HepG2 (cell line): ENCODE results near the gene PCGF2. TPM values are rescaled to one million over a fixed set of nuclear protein-coding genes. Genes with fewer than 3 reads are reported as not detected.
A peak's percentile ranks its signal among the peaks of the same experiment; 100 is the strongest.

Experiments
- NFE2L2 ChIP-seq: fragments of 150-350 bp; IDR thresholded peaks from 2 replicates; pipeline ENCODE4 v1.6.1; 2014; ENCODE audit warnings: low read length
- PRDM10 ChIP-seq: sonication (generic); formaldehyde crosslinking; IDR thresholded peaks from 2 replicates; pipeline ENCODE4 v1.4.0; 2020; ENCODE audit warnings: low read depth, missing genetic modification reagents
- SALL1 ChIP-seq: sonication (generic); formaldehyde crosslinking; IDR thresholded peaks from 2 replicates; pipeline ENCODE4 v1.8.0; 2022; ENCODE audit warnings: mild to moderate bottlenecking, missing genetic modification reagents
- SKI ChIP-seq: fragments of 450-650 bp; IDR thresholded peaks from one replicate; pipeline ENCODE4 v1.6.1; 2018; ENCODE audit warnings: mild to moderate bottlenecking; ENCODE audit not compliant: partially characterized antibody
- SMAD3 ChIP-seq: sonication (generic); formaldehyde crosslinking; IDR thresholded peaks from 2 replicates; pipeline ENCODE4 v1.4.0; 2020; ENCODE audit warnings: missing genetic modification reagents
- TAF1 ChIP-seq: sonication (generic); formaldehyde crosslinking; IDR thresholded peaks from 2 replicates; pipeline ENCODE4 v1.4.0; 2020; ENCODE audit warnings: missing genetic modification reagents
- UBTF ChIP-seq: sonication (generic); formaldehyde crosslinking; IDR thresholded peaks from 2 replicates; pipeline ENCODE4 v1.4.0; 2020; ENCODE audit warnings: mild to moderate bottlenecking, missing genetic modification reagents
- ZBTB34 ChIP-seq: sonication (generic); formaldehyde crosslinking; IDR thresholded peaks from 2 replicates; pipeline ENCODE4 v1.8.0; 2022; ENCODE audit warnings: mild to moderate bottlenecking, missing genetic modification reagents
- ZFAT ChIP-seq: sonication (generic); formaldehyde crosslinking; conservative IDR thresholded peaks from 2 replicates; pipeline ENCODE4 v1.8.1; 2023; ENCODE audit warnings: missing genetic modification reagents, inconsistent platforms
- ZKSCAN1 ChIP-seq: fragments of 150-350 bp; IDR thresholded peaks from 2 replicates; pipeline ENCODE4 v1.6.1; 2014; ENCODE audit warnings: low read length
- ZNF20 ChIP-seq: sonication (generic); formaldehyde crosslinking; IDR thresholded peaks from 2 replicates; pipeline ENCODE4 v1.4.0; 2020; ENCODE audit warnings: mild to moderate bottlenecking, moderate library complexity, missing genetic modification reagents
- ZNF331 ChIP-seq: sonication (generic); formaldehyde crosslinking; IDR thresholded peaks from 2 replicates; pipeline ENCODE4 v1.4.0; 2020; ENCODE audit warnings: missing genetic modification reagents
- ZNF781 ChIP-seq: sonication (generic); formaldehyde crosslinking; IDR thresholded peaks from 2 replicates; pipeline ENCODE4 v1.5.1; 2020; ENCODE audit warnings: borderline replicate concordance, mild to moderate bottlenecking, missing genetic modification reagents; ENCODE audit errors: not compliant biosample characterization
- ZSCAN20 ChIP-seq: sonication (generic); formaldehyde crosslinking; IDR thresholded peaks from 2 replicates; pipeline ENCODE4 v1.4.0; 2020; ENCODE audit warnings: missing genetic modification reagents, mild to moderate bottlenecking, borderline replicate concordance
- ZSCAN30 ChIP-seq: sonication (generic); formaldehyde crosslinking; IDR thresholded peaks from 2 replicates; pipeline ENCODE4 v1.5.0; 2020; ENCODE audit warnings: mild to moderate bottlenecking, missing genetic modification reagents
- polyA plus RNA-seq, 8 experiments: library from polyadenylated mRNA; depleted of rRNA in 3 of 8; stranded (reverse) in 7 of 8; unstranded in 1 of 8; fragments of >200 nt; fragmentation: Illumina TruSeq in 4 of 8; extraction: Trizol in 4 of 8; gene quantifications; 2 replicates each; pipeline versions ENCODE4 v1.2.1 to v1.2.3, GENCODE V29; 2011 to 2016; ENCODE audit warnings: low read depth in 4 of 8, missing spikeins in 1 of 8, mixed read lengths in 1 of 8; ENCODE audit not compliant: insufficient read depth in 1 of 8
- total RNA-seq, 5 experiments: library from RNA; depleted of rRNA; stranded (reverse); fragments of >200 nt; fragmentation: Illumina TruSeq; extraction: Trizol; gene quantifications; 2 replicates each; pipeline ENCODE4 v1.2.3, GENCODE V29; 2016; ENCODE audit warnings: low read depth in 1 of 5
- TF ChIP-seq, protein P1 (sequence below): IDR thresholded peaks from 2 replicates; pipeline ENCODE4 v1.6.1; 2012; ENCODE audit warnings: inconsistent platforms
- TF ChIP-seq, protein P2 (sequence below): IDR thresholded peaks from 2 replicates; pipeline ENCODE4 v1.6.1; 2012; ENCODE audit warnings: low read depth, low read length, improper control_type of control experiment
- TF ChIP-seq, protein P3 (sequence below): sonication (generic); formaldehyde crosslinking; IDR thresholded peaks from 2 replicates; pipeline ENCODE4 v1.8.0; 2022; ENCODE audit warnings: low read depth, missing genetic modification reagents

The PCGF2 gene
- total and polyA plus RNA-seq, 2 of the 13 experiments (the other 11 are each of a cell fraction or from before 2014, with no cell fraction given), result 11.6 to 29.4 TPM

DNA sequence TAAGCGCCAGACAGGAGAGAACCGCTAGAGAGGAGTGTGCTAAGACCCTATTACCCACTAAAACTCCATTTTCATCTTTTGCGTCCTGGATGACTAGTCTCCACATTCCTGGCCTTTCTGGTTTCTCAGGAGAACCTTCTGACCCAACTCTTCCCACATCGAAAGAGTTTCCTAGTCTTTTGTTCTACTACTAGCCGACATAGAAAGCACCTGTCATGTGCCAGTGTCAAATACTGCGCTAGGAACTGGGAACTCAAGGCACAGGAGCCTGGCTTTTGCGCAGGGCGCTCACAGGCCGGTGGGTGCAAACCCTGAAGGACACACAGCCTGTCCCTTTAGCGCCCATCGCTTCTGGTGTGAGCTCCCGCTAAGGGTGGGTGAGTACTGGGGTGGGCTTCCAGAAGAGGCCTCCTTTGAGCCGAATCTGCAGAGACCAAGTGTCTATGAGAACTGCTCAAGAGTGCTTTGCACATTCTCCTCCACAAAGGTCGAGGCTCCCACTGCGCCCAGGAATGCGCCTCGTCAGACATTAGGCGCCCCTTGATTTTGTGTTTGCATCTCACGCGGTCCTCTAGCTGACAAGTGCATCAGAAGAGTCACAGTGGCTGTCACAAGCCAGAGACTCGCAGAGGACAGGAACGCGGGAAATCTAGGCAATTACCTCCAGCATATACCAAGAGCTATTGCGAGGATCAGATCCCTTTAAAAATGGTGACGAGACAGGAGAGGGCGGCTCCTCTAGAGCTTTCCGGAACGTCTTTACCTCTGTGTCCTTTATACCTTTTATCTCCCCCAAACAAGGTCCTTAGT is 2.4 kb upstream of the PCGF2 start (continued):
- no peak for TF ChIP-seq UBTF (CRISPR knock-in tag)
- no peak for TF ChIP-seq ZSCAN20 (CRISPR knock-in tag)
- TF ChIP-seq, protein P1, sequence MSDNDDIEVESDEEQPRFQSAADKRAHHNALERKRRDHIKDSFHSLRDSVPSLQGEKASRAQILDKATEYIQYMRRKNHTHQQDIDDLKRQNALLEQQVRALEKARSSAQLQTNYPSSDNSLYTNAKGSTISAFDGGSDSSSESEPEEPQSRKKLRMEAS, result peak; percentile 21; the same call in 1 of the 2 replicates
- TF ChIP-seq SALL1 (CRISPR knock-in tag), result peak; percentile 50; the same call in 1 of the 2 replicates
- no peak for TF ChIP-seq ZKSCAN1
- TF ChIP-seq ZBTB34, result no peak
- TF ChIP-seq, protein P2, sequence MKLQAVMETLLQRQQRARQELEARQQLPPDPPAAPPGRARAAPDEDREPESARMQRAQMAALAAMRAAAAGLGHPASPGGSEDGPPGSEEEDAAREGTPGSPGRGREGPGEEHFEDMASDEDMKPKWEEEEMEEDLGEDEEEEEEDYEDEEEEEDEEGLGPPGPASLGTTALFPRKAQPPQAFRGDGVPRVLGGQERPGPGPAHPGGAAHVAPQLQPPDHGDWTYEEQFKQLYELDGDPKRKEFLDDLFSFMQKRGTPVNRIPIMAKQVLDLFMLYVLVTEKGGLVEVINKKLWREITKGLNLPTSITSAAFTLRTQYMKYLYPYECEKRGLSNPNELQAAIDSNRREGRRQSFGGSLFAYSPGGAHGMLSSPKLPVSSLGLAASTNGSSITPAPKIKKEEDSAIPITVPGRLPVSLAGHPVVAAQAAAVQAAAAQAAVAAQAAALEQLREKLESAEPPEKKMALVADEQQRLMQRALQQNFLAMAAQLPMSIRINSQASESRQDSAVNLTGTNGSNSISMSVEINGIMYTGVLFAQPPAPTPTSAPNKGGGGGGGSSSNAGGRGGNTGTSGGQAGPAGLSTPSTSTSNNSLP, result no peak
- no peak for TF ChIP-seq ZSCAN30
- 0 out of 2 replicates have a peak, but pooled peaks have one; percentile 17 for TF ChIP-seq ZFAT
- TF ChIP-seq, protein P3, sequence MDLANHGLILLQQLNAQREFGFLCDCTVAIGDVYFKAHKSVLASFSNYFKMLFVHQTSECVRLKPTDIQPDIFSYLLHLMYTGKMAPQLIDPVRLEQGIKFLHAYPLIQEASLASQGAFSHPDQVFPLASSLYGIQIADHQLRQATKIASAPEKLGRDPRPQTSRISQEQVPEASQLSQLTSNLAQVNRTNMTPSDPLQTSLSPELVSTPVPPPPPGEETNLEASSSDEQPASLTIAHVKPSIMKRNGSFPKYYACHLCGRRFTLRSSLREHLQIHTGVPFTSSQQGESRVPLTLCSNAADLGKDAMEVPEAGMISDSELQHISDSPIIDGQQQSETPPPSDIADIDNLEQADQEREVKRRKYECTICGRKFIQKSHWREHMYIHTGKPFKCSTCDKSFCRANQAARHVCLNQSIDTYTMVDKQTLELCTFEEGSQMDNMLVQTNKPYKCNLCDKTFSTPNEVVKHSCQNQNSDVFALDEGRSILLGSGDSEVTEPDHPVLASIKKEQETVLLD (CRISPR knock-in tag), result no peak
- TF ChIP-seq ZNF781 (CRISPR knock-in tag), result peak; percentile 44
- no peak for TF ChIP-seq TAF1 (CRISPR knock-in tag)
- no peak for TF ChIP-seq SMAD3
- no peak for TF ChIP-seq NFE2L2
- 0 out of 2 replicates have a peak, but pooled peaks have one; percentile 42 for TF ChIP-seq PRDM10 (CRISPR knock-in tag)
- peak; percentile 56; the same call in 1 of the 2 replicates for TF ChIP-seq ZNF20 (CRISPR knock-in tag)
- TF ChIP-seq SKI, result no peak
- 0 out of 2 replicates have a peak, but pooled peaks have one; percentile 26 for TF ChIP-seq ZNF331 (CRISPR knock-in tag)
